Suprapubic skin (tissue), 4 donors: ENCODE measurements around the gene MEA1. TPM values are rescaled to one million over a fixed set of nuclear protein-coding genes. Genes with fewer than 3 reads are reported as not detected.

Experiments used
- DNase-seq, 2 donors: peaks; one replicate each; pipeline ENCODE4 v3.0.0-alpha.2; 2019; ENCODE audit warnings: low spot score in 2 of 2
- H3K27ac ChIP-seq: fragments of 200-600 bp; sonication (generic); one replicate; pipeline ENCODE4 v1.5.1; 2019
- H3K27me3 ChIP-seq: fragments of 200-600 bp; sonication (generic); one replicate; pipeline ENCODE4 v1.5.1; 2019
- H3K36me3 ChIP-seq: fragments of 200-600 bp; sonication (generic); one replicate; pipeline ENCODE4 v1.5.1; 2019
- H3K4me1 ChIP-seq: fragments of 200-600 bp; sonication (generic); one replicate; pipeline ENCODE4 v1.5.1; 2019
- H3K4me3 ChIP-seq: fragments of 200-600 bp; sonication (generic); one replicate; pipeline ENCODE4 v1.5.1; 2019; ENCODE audit warnings: mild to moderate bottlenecking
- H3K9me3 ChIP-seq: fragments of 200-600 bp; sonication (generic); one replicate; pipeline ENCODE4 v1.5.1; 2019
- EP300 ChIP-seq: sonication (generic); formaldehyde crosslinking; IDR thresholded peaks from one replicate; pipeline ENCODE4 v1.6.1; 2017; ENCODE audit warnings: antibody characterized with exemption
- POLR2A ChIP-seq, 2 donors: fragments of 450-650 bp; IDR thresholded peaks; one replicate each; pipeline ENCODE4 v1.6.1; 2017; ENCODE audit warnings: antibody characterized with exemption in 2 of 2, mild to moderate bottlenecking in 2 of 2, moderate library complexity in 2 of 2
- POLR2AphosphoS5 ChIP-seq, 3 donors: sonication (generic); formaldehyde crosslinking; IDR thresholded peaks; one replicate each; pipeline ENCODE4 v1.6.1; 2017; ENCODE audit warnings: antibody characterized with exemption in 3 of 3
- WGBS: methylation state at CpG from one replicate; pipeline ENCODE4 v1.1.5; 2018; 5-methylcytosine and 5-hydroxymethylcytosine counted together
- total RNA-seq, 4 donors: library from RNA; depleted of rRNA; stranded (reverse); fragments of >200 nt; gene quantifications; one replicate each; pipeline ENCODE4 v1.1.0, GENCODE V29; 2016
- TF ChIP-seq, protein P1 (sequence below), 2 donors: fragments of 200-600 bp in 1 of 2; fragments of 450-650 bp in 1 of 2; sonication (generic) in 1 of 2; IDR thresholded peaks; one replicate each; pipeline ENCODE4 v1.5.1; 2016 to 2019; ENCODE audit warnings: antibody characterized with exemption in 2 of 2, mild to moderate bottlenecking in 1 of 2, moderate library complexity in 1 of 2

MEA1 gene
- total RNA-seq, 4 donors from 2014 or later: 41.2 to 65.8 (median 61.5) TPM

DNA sequence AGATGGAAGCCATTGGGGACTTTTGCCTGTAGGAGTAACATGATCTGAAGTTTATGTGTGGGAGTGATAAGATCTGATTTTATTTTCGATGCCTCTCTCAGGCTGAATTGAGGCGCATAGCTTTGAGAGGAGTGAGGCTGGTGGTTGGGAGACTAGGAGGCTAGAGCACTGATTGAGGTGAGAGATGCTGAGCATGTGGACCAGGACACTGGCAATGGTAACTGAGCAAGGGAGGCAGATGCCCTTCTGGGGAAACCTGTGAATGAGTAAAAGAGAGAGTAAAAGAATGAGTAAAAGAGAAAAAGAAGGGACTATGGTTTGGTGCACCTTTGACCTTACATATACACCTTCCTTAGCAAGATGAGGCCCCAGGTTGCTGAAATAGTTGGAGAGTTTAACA is 10.7 kb upstream of the MEA1 start:
- WGBS: 82% methylated on average over 2 of the region's 2 CpGs
- no peaks in the 10 kb centered on the region for H3K9me3 ChIP-seq
- H3K27me3 ChIP-seq: no peaks in the 10 kb centered on the region
- DNase-seq: no peak
- H3K4me1 ChIP-seq: peaks cover 30% of the 10 kb centered on the region
- H3K4me3 ChIP-seq: no peak overlapping the region
- peaks cover 53% of the 10 kb centered on the region for H3K36me3 ChIP-seq
- H3K27ac ChIP-seq: no peak overlapping the region
- no peak for TF ChIP-seq EP300
- no peak for TF ChIP-seq POLR2A (IDR thresholded peaks at IDR 0.05)
- no peak for TF ChIP-seq POLR2AphosphoS5 (IDR thresholded peaks at IDR 0.05)
- TF ChIP-seq, protein P1, sequence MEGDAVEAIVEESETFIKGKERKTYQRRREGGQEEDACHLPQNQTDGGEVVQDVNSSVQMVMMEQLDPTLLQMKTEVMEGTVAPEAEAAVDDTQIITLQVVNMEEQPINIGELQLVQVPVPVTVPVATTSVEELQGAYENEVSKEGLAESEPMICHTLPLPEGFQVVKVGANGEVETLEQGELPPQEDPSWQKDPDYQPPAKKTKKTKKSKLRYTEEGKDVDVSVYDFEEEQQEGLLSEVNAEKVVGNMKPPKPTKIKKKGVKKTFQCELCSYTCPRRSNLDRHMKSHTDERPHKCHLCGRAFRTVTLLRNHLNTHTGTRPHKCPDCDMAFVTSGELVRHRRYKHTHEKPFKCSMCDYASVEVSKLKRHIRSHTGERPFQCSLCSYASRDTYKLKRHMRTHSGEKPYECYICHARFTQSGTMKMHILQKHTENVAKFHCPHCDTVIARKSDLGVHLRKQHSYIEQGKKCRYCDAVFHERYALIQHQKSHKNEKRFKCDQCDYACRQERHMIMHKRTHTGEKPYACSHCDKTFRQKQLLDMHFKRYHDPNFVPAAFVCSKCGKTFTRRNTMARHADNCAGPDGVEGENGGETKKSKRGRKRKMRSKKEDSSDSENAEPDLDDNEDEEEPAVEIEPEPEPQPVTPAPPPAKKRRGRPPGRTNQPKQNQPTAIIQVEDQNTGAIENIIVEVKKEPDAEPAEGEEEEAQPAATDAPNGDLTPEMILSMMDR (IDR thresholded peaks at IDR 0.05): no peak

DNA sequence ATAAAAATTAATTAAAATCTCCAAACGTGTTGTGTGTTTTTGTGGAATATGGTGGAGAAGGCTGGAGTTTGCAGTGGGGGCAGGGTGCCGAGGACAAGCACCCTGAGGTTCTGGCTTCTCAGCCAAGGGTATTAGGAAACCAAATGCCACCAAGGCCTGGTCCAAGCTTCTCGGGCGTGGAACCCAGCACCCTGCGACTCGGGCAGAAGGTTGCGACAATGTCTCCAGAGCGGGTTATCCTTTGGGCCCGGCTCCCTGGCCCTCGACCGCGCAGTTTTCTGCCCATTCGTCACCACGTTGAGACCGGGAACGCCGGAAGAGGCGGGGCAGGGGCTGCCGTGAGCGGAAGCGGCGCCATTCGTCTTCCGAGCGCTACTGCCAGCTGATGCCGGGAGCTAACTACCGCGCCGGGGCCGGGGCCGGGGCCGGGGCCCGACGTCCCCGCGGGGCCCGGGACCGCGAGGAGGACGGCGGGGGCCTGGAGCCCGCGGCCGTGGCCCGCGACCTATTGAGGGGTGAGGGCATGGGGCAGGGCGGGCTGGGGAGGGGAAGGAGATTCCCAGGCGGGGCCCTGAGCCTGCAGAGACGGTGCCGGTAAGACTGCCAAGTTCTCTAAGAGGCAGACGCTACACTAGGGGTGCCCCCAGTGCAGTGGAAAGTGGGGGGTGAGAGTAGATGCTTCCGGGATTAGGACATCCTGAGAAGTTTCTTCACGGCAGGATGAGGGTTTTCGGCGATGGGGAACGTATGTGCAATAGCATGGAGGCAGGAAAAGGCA is 7.7 kb upstream of the MEA1 start, which contains the start of gene RRP36:
Gene RRP36, plus strand, starts transcription at position 354 of the 778 bp plus-strand sequence. Its CDS starts 32 bp downstream, at position 386.
- H3K36me3 ChIP-seq: peaks cover 42% of the 10 kb centered on the region
- H3K4me1 ChIP-seq: peaks cover 38% of the 10 kb centered on the region
- TF ChIP-seq EP300 (no peak), POLR2A (IDR thresholded peaks at IDR 0.05) (peak in 1 of 2 donors; percentile 36), POLR2AphosphoS5 (IDR thresholded peaks at IDR 0.05) (peak in 1 of 3 donors; percentile 53)
- TF ChIP-seq, protein P1 (IDR thresholded peaks at IDR 0.05): no peak
- H3K9me3 ChIP-seq: no peaks in the 10 kb centered on the region
- H3K4me3 ChIP-seq: peak within 1 kb of the TSS; percentile 95
- peak; percentile 89 to 92 for DNase-seq
- H3K27ac ChIP-seq: peak within 1 kb of the TSS; percentile 89
- under 1% methylated on average over 25 of the region's 56 CpGs for WGBS
- H3K27me3 ChIP-seq: no peaks in the 10 kb centered on the region

DNA sequence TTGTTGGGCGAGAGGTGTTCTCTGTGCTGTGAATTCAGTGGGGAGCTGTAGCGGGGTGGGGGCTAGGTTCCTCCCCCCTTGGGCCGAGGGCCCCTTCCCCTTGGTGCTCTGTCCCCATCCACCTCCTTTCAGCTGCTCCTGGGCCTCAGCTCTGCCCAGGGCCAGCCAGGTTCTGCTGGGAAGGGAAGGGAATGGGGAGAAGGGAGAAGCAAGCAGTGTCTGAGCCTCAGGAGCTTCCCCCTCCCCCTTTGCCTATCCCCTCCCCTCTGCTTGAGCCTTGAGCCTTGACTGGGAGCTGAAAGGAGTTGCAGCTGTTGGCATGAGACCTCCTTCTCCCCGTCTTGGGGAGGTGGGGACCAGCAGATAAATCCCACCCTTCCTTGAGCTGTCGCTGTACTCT is 7.1 kb upstream of the MEA1 start:
- no peaks in the 10 kb centered on the region for H3K27me3 ChIP-seq
- peaks cover 36% of the 10 kb centered on the region for H3K36me3 ChIP-seq
- no peaks in the 10 kb centered on the region for H3K9me3 ChIP-seq
- H3K27ac ChIP-seq: peak overlapping the region; percentile 89
- H3K4me3 ChIP-seq: peak overlapping the region; percentile 95
- DNase-seq: no peak
- H3K4me1 ChIP-seq: peaks cover 44% of the 10 kb centered on the region
- WGBS: 51% methylated on average over 5 of the region's 5 CpGs
- TF ChIP-seq POLR2AphosphoS5 (IDR thresholded peaks at IDR 0.05) (no peak), POLR2A (IDR thresholded peaks at IDR 0.05) (no peak)
- TF ChIP-seq, protein P1 (IDR thresholded peaks at IDR 0.05): no peak

DNA sequence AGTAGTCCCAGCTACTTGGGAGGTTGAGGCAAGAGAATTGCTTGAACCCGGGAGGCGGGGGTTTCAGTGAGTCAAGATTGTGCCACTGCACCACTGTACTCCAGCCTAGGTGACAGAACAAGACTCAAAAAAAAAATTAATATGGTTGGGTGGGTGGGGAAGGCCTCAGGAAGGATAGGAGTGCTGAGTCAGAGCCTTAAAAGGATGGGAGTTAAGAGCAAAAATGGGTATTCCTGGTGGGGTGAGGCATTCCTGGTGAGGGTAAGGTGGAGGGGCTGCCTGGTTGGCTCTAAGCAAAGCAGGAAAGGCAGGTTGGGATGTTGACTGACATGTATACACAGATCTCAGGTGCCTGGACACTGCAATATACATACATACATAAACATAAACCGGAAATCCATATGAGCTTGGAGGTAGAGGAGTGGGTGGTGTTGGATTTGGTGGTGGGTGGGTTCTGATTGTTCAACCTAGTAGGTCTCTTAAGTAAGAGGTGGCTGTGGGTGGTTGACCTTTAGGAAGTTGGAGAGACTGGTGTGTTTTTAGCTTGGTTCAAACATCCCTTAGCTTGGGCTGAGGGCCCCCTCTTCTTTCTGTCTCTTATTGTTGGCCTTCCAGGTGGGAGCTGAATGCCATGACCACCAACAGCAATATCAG is 6.4 kb upstream of the MEA1 start:
- Histone ChIP-seq H3K4me3 (no peak overlapping the region), H3K4me1 (peaks cover 49% of the 10 kb centered on the region), H3K27ac (no peak overlapping the region), H3K27me3 (no peaks in the 10 kb centered on the region), H3K9me3 (no peaks in the 10 kb centered on the region), H3K36me3 (peaks cover 29% of the 10 kb centered on the region)
- DNase-seq: no peak
- WGBS: 93% methylated on average over 3 of the region's 3 CpGs
- TF ChIP-seq POLR2A (IDR thresholded peaks at IDR 0.05) (no peak), EP300 (no peak), POLR2AphosphoS5 (IDR thresholded peaks at IDR 0.05) (no peak)
- TF ChIP-seq, protein P1 (IDR thresholded peaks at IDR 0.05): no peak

DNA sequence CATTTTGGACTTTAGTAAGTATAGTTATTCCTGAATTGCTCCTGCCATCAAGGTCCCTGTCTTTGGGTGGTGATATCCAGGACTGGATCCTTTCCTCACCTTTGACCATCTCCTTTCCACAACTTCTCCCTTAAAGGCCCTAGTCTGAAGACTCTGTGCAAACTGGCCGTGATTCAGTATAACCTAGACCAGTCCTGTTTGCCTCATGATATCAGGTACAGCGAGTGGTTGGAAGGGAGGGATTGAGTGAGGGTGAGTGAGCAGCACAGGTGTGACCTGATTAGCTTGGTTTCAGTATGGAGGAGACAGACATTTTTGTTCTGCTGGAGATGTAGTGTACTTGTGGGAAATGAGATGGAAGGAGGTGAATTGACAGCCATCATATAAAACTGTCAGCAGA is 5.4 kb upstream of the MEA1 start:
- TF ChIP-seq, protein P1 (IDR thresholded peaks at IDR 0.05): no peak
- TF ChIP-seq POLR2AphosphoS5 (IDR thresholded peaks at IDR 0.05) (no peak), EP300 (no peak), POLR2A (IDR thresholded peaks at IDR 0.05) (no peak)
- 94% methylated on average over 2 of the region's 2 CpGs for WGBS
- Histone ChIP-seq H3K9me3 (no peaks in the 10 kb centered on the region), H3K27me3 (no peaks in the 10 kb centered on the region), H3K4me3 (no peak overlapping the region), H3K27ac (no peak overlapping the region), H3K36me3 (peaks cover 19% of the 10 kb centered on the region), H3K4me1 (peaks cover 54% of the 10 kb centered on the region)
- no peak for DNase-seq
